ENCODE results near the gene TMEM45A. TPM values are rescaled to one million over a fixed set of nuclear protein-coding genes. Genes with fewer than 3 reads are reported as not detected.

The TMEM45A gene
- total RNA-seq, 1 donor, result 50.6 TPM

GRCh38 chr3:100606894-100607512, 114.6 kb downstream of the TMEM45A start:
- H3K4me3 ChIP-seq (ENCODE audit: low read depth, low read length), result no peak overlapping the region
- TF ChIP-seq, protein P1, sequence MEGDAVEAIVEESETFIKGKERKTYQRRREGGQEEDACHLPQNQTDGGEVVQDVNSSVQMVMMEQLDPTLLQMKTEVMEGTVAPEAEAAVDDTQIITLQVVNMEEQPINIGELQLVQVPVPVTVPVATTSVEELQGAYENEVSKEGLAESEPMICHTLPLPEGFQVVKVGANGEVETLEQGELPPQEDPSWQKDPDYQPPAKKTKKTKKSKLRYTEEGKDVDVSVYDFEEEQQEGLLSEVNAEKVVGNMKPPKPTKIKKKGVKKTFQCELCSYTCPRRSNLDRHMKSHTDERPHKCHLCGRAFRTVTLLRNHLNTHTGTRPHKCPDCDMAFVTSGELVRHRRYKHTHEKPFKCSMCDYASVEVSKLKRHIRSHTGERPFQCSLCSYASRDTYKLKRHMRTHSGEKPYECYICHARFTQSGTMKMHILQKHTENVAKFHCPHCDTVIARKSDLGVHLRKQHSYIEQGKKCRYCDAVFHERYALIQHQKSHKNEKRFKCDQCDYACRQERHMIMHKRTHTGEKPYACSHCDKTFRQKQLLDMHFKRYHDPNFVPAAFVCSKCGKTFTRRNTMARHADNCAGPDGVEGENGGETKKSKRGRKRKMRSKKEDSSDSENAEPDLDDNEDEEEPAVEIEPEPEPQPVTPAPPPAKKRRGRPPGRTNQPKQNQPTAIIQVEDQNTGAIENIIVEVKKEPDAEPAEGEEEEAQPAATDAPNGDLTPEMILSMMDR (IDR thresholded peaks at IDR 0.05; ENCODE audit: insufficient read depth, low read length), result peak; percentile 2
- peak; percentile 2 for DNase-seq (ENCODE audit: low read depth)

DNA sequence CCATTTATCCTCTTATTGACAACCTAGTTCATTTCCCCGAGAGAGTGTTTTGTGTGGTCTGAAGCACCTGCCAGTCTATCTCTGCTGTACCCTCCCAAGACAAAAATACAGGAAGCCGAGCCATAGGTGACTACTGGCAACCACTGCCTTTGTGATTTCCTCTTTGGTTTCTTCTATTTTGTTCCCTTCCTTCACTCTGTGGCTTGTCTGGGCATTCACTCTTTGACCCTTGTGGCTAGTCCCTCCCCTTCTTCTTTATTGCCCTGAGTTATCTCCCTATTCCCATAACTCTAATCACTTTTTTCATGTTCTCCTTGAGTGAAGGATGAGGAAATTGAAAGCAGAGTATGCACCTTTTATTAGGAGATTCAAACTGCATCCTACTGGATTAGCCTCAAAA, 116.9 kb downstream of the TMEM45A start, which contains the start of gene ADGRG7:
ADGRG7 (plus strand) TSS at position 297 of the 400 bp plus-strand sequence. CDS start 256 bp downstream, outside the sequence.
- no peak within 1 kb of the TSS for H3K4me3 ChIP-seq (ENCODE audit: low read depth, low read length)
- TF ChIP-seq, protein P1 (IDR thresholded peaks at IDR 0.05; ENCODE audit: insufficient read depth, low read length), result no peak
- no peak for DNase-seq (ENCODE audit: low read depth)

DNA sequence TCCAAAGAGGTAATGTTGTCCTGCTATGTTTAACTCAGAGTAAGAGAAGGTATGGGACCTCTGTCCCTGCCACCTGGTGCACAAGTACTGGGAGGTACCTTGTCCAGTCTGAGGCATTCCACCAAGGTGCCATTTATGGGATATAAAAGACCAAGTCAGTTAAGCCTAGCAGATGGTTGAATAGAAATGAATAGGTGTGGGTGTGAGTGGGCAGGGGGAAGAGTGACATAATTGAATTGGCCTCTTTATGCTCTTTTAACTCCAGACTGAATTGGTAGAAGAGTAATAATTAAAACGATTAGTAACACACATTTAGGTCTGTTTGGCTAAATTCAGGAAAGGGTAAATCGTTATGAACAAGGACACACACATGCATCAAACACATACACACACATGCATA, 117.5 kb downstream of the TMEM45A start:
- H3K4me3 ChIP-seq (ENCODE audit: low read depth, low read length), result no peak overlapping the region
- TF ChIP-seq, protein P1 (IDR thresholded peaks at IDR 0.05; ENCODE audit: insufficient read depth, low read length), result no peak
- DNase-seq (ENCODE audit: low read depth), result no peak

DNA sequence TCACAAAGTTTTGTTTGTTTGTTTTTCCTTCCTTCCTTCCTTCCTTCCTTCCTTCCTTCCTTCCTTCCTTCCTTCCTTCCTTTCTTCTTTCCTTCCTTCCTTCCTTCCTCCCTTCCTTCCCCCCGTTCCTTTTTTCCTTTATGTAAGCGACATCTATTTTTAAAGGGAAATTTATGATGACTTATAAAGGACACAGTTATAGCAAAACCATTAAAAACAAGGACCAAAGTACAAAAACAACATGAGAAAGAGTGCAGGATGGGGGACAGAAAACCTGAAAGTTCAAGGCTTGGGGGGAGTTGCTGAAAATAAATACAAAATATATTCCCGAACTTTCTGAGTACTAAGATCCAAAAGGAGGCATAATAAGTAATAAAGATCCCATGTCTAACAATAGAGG, 118.8 kb downstream of the TMEM45A start:
- no peak overlapping the region for H3K4me3 ChIP-seq (ENCODE audit: low read depth, low read length)
- TF ChIP-seq, protein P1 (IDR thresholded peaks at IDR 0.05; ENCODE audit: insufficient read depth, low read length), result no peak
- DNase-seq (ENCODE audit: low read depth), result no peak

GRCh38 chr3:100613721-100614390, 121.4 kb downstream of the TMEM45A start:
- TF ChIP-seq, protein P1 (IDR thresholded peaks at IDR 0.05; ENCODE audit: insufficient read depth, low read length), result no peak
- H3K4me3 ChIP-seq (ENCODE audit: low read depth, low read length), result no peak overlapping the region
- no peak for DNase-seq (ENCODE audit: low read depth)

DNA sequence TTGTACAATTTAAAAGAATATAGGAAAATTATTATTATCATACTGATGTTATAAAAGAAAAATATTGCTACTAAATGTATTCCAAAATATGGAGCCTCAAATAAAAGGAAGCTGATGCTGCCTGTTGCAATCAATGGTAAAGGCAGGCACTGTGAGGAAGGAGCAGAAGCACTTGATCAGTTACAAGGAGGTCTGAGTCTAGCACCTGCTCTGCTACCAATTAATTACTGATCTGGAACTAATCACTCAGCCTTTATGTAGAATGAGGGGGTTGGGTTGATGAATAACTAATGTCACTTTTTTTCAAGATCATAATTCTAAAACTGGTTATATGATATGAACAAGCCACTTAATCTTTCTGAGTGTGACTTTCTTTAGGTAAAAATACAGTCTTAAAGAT, 122.5 kb downstream of the TMEM45A start:
- no peak for DNase-seq (ENCODE audit: low read depth)
- TF ChIP-seq, protein P1 (IDR thresholded peaks at IDR 0.05; ENCODE audit: insufficient read depth, low read length), result no peak
- no peak overlapping the region for H3K4me3 ChIP-seq (ENCODE audit: low read depth, low read length)
